Fibroblast of lung (primary cell): Measurements from ENCODE around the gene C1QL2. TPM values are rescaled to one million over a fixed set of nuclear protein-coding genes. Genes with fewer than 3 reads are reported as not detected.
A peak's percentile ranks its signal among the peaks of the same experiment; 100 is the strongest.

Source experiments
- DNase-seq, 2 donors: peaks; one replicate each; pipeline versions ENCODE4 v3.0.0 to v3.0.0-alpha.2; 2010; ENCODE audit warnings: low read depth in 2 of 2
- H2AFZ ChIP-seq: 2 replicates; pipeline ENCODE4 v1.5.1; 2012; ENCODE audit warnings: low read length, control low read depth, inconsistent platforms
- H3K27ac ChIP-seq: 2 replicates; pipeline ENCODE4 v1.5.1; 2011; ENCODE audit warnings: low read length, control low read depth; ENCODE audit not compliant: insufficient read depth
- H3K27me3 ChIP-seq: 2 replicates; pipeline ENCODE4 v1.5.1; 2011; ENCODE audit warnings: mild to moderate bottlenecking, low read length; ENCODE audit not compliant: control insufficient read depth, insufficient read depth
- H3K36me3 ChIP-seq: 2 replicates; pipeline ENCODE4 v1.5.1; 2011; ENCODE audit warnings: low read length; ENCODE audit not compliant: control insufficient read depth, insufficient read depth
- H3K4me1 ChIP-seq: 2 replicates; pipeline ENCODE4 v1.5.1; 2011; ENCODE audit warnings: low read length; ENCODE audit not compliant: control insufficient read depth, insufficient read depth; ENCODE audit errors: extremely low read depth
- H3K4me2 ChIP-seq: 2 replicates; pipeline ENCODE4 v1.5.1; 2011; ENCODE audit warnings: low read length, control low read depth; ENCODE audit not compliant: insufficient read depth; ENCODE audit errors: extremely low read depth
- H3K4me3 ChIP-seq, 4 experiments: fragments of 200-600 bp in 1 of 4; sonication (generic) in 1 of 4; replicated peaks in 1 of 4; 2 replicates each; pipeline ENCODE4 v1.5.1; 2011 to 2016; ENCODE audit warnings: low read length in 4 of 4, low read depth in 3 of 4, mild to moderate bottlenecking in 3 of 4, control low read depth in 2 of 4, inconsistent platforms in 1 of 4, mixed read lengths in 1 of 4; ENCODE audit not compliant: insufficient read depth in 1 of 4; ENCODE audit errors: control extremely low read depth in 1 of 4
- H3K79me2 ChIP-seq: 2 replicates; pipeline ENCODE4 v1.5.1; 2012; ENCODE audit warnings: mild to moderate bottlenecking, low read length, inconsistent platforms; ENCODE audit not compliant: control insufficient read depth, insufficient read depth
- H3K9ac ChIP-seq: 2 replicates; pipeline ENCODE4 v1.5.1; 2011; ENCODE audit warnings: mild to moderate bottlenecking, low read length, control low read depth; ENCODE audit not compliant: insufficient read depth
- H3K9me3 ChIP-seq: 2 replicates; pipeline ENCODE4 v1.5.1; 2012; ENCODE audit warnings: low read depth, low read length; ENCODE audit not compliant: control insufficient read depth, insufficient read depth
- H4K20me1 ChIP-seq: 2 replicates; pipeline ENCODE4 v1.5.1; 2011; ENCODE audit warnings: low read length; ENCODE audit not compliant: control insufficient read depth, insufficient read depth; ENCODE audit errors: extremely low read depth
- EZH2 ChIP-seq: IDR thresholded peaks from 2 replicates; pipeline ENCODE4 v1.5.1; 2012; ENCODE audit warnings: low read length, control low read depth, mild to moderate bottlenecking; ENCODE audit errors: missing control alignments
- polyA plus RNA-seq, 2 donors: library from polyadenylated mRNA; depleted of rRNA in 1 of 2; stranded (reverse) in 1 of 2; unstranded in 1 of 2; fragments of >200 nt; gene quantifications; 2 replicates each; pipeline ENCODE4 v1.2.1, GENCODE V29; 2011 to 2012; ENCODE audit warnings: missing spikeins in 1 of 2
- total RNA-seq: library from RNA; depleted of rRNA; stranded (reverse); fragments of >200 nt; gene quantifications from 2 replicates; pipeline ENCODE4 v1.2.1, GENCODE V29; 2014
- TF ChIP-seq, protein P1 (sequence below), 2 donors: IDR thresholded peaks in 1 of 2; conservative IDR thresholded peaks in 1 of 2; 1 replicate in 1 of 2; 2 replicates in 1 of 2; pipeline ENCODE4 v1.5.1; 2011 to 2012; ENCODE audit warnings: low read length in 2 of 2, control low read depth in 1 of 2, inconsistent platforms in 1 of 2, low read depth in 1 of 2, mild to moderate bottlenecking in 1 of 2

The C1QL2 gene
- total and polyA plus RNA-seq, 2 donors (not counting 1 experiment from before 2014, with no cell fraction given) = not detected

DNA sequence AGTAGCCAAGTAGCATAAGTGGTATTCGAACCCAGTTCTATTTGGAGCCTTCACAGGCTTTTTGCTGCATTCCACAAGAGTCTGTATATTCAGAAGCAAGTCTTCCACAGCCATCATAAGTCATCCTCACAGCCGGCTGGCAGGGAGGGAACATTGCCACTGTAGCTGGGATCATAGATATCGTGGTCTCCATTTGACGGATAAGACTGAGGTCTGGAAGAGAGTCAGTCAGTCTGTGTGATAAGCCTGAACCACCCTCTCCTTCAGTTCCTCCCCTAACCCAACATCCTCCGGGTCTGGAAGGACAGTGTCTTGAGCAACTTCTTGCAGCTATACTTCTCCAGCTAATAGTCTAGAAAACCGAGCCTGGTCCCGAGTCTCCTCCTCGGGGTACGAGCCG, 17.0 kb upstream of the C1QL2 start:
- no peak for DNase-seq
- H3K4me3 ChIP-seq = no peak overlapping the region

DNA sequence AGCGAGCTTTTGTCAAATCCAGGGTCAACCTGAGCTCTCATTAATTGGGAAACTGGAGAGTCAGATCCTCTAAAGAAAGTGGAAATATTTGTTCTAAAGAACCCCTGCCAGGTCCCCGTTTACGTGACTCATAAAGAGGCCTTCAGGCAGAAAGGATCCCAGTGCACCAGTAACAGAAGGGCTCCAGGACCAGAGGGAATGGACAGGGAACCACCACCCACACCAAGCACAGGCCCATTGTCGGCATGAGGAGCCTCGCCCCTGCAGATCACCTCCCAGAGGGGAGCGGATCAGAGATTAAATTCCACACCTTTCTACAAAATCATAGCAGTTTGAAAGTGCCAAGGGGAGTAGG, 16.4 kb upstream of the C1QL2 start:
- Histone ChIP-seq H3K27ac (no peak overlapping the region), H3K79me2 (no peaks in the 10 kb centered on the region), H3K9ac (no peak overlapping the region), H3K9me3 (no peaks in the 10 kb centered on the region), H3K4me2 (no peak overlapping the region), H3K36me3 (no peaks in the 10 kb centered on the region), H3K27me3 (no peaks in the 10 kb centered on the region), H4K20me1 (no peaks in the 10 kb centered on the region), H2AFZ (no peak overlapping the region), H3K4me1 (no peaks in the 10 kb centered on the region), H3K4me3 (no peak overlapping the region)
- TF ChIP-seq EZH2 = no peak
- TF ChIP-seq, protein P1, sequence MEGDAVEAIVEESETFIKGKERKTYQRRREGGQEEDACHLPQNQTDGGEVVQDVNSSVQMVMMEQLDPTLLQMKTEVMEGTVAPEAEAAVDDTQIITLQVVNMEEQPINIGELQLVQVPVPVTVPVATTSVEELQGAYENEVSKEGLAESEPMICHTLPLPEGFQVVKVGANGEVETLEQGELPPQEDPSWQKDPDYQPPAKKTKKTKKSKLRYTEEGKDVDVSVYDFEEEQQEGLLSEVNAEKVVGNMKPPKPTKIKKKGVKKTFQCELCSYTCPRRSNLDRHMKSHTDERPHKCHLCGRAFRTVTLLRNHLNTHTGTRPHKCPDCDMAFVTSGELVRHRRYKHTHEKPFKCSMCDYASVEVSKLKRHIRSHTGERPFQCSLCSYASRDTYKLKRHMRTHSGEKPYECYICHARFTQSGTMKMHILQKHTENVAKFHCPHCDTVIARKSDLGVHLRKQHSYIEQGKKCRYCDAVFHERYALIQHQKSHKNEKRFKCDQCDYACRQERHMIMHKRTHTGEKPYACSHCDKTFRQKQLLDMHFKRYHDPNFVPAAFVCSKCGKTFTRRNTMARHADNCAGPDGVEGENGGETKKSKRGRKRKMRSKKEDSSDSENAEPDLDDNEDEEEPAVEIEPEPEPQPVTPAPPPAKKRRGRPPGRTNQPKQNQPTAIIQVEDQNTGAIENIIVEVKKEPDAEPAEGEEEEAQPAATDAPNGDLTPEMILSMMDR (conservative IDR thresholded peaks at IDR 0.05 in 1 of 2, IDR thresholded peaks at IDR 0.05 in 1 of 2; ENCODE audit: low read depth in 1 of 2, low read length in 2 of 2) = no peak
- DNase-seq = no peak

More for the DNA sequence above, 17.0 kb upstream of the C1QL2 start:
- Histone ChIP-seq H3K4me2 (no peak overlapping the region), H3K79me2 (no peaks in the 10 kb centered on the region), H3K27me3 (no peaks in the 10 kb centered on the region), H3K27ac (no peak overlapping the region), H3K9me3 (no peaks in the 10 kb centered on the region), H2AFZ (no peak overlapping the region), H4K20me1 (no peaks in the 10 kb centered on the region), H3K4me1 (no peaks in the 10 kb centered on the region), H3K36me3 (no peaks in the 10 kb centered on the region), H3K9ac (no peak overlapping the region)
- no peak for TF ChIP-seq EZH2
- TF ChIP-seq, protein P1 (conservative IDR thresholded peaks at IDR 0.05 in 1 of 2, IDR thresholded peaks at IDR 0.05 in 1 of 2; ENCODE audit: low read depth in 1 of 2, low read length in 2 of 2) = no peak

GRCh38 chr2:119174216-119174992, 15.9 kb upstream of the C1QL2 start:
- Histone ChIP-seq H3K4me2 (no peak overlapping the region), H3K27ac (no peak overlapping the region), H3K36me3 (no peaks in the 10 kb centered on the region), H3K4me3 (no peak overlapping the region), H3K79me2 (no peaks in the 10 kb centered on the region), H3K9ac (no peak overlapping the region), H4K20me1 (no peaks in the 10 kb centered on the region), H3K27me3 (no peaks in the 10 kb centered on the region), H2AFZ (no peak overlapping the region), H3K4me1 (no peaks in the 10 kb centered on the region), H3K9me3 (no peaks in the 10 kb centered on the region)
- DNase-seq = peak in 1 of 2 donors; percentile 15
- no peak for TF ChIP-seq EZH2
- TF ChIP-seq, protein P1 (conservative IDR thresholded peaks at IDR 0.05 in 1 of 2, IDR thresholded peaks at IDR 0.05 in 1 of 2; ENCODE audit: low read depth in 1 of 2, low read length in 2 of 2) = peak; percentile 54 to 75
